ENCODE measurements around the gene CSMD2.
"Not testable (repeated sequence)": the region's sequence is repeated elsewhere in the genome, so short reads cannot be mapped to it uniquely, and the experiment has no call there.

Gene CSMD2

GRCh38 chr1:34052565-34052964 lies 112.5 kb downstream of the CSMD2 start:
- no peak for DNase-seq (ENCODE audit: low read depth)

GRCh38 chr1:34050709-34051485 lies 114.1 kb downstream of the CSMD2 start:
- DNase-seq (ENCODE audit: low read depth) = no peak

GRCh38 chr1:34049994-34050393 lies 115.0 kb downstream of the CSMD2 start:
- no peak for DNase-seq (ENCODE audit: low read depth)

GRCh38 chr1:34049477-34049876 lies 115.6 kb downstream of the CSMD2 start:
- DNase-seq (ENCODE audit: low read depth) = no peak

GRCh38 chr1:34037856-34038255 lies 127.2 kb downstream of the CSMD2 start:
- DNase-seq (ENCODE audit: low read depth) = no peak

- DNase-seq (ENCODE audit: low read depth) = no peak
Observed at GRCh38 chr1:34037109-34037508, 127.9 kb downstream of the CSMD2 start.

GRCh38 chr1:34034036-34034435 lies 131.0 kb downstream of the CSMD2 start:
- no peak for DNase-seq (ENCODE audit: low read depth)

GRCh38 chr1:34029954-34030353 lies 135.1 kb downstream of the CSMD2 start:
- no peak for DNase-seq (ENCODE audit: low read depth)

GRCh38 chr1:34029515-34029914 lies 135.5 kb downstream of the CSMD2 start:
- DNase-seq (ENCODE audit: low read depth) = no peak

GRCh38 chr1:34028381-34029055 lies 136.5 kb downstream of the CSMD2 start:
- no peak for DNase-seq (ENCODE audit: low read depth)

- DNase-seq (ENCODE audit: low read depth) = no peak
Observed at GRCh38 chr1:34025675-34026074, 139.4 kb downstream of the CSMD2 start.

- no peak for DNase-seq (ENCODE audit: low read depth)
Observed at GRCh38 chr1:34024485-34024884, 140.5 kb downstream of the CSMD2 start.

- DNase-seq (ENCODE audit: low read depth) = no peak
Observed at GRCh38 chr1:34019741-34020552, 145.1 kb downstream of the CSMD2 start.

GRCh38 chr1:34018285-34018684 lies 146.7 kb downstream of the CSMD2 start:
- no peak for DNase-seq (ENCODE audit: low read depth)

- DNase-seq (ENCODE audit: low read depth) = not testable (repeated sequence)
Observed at GRCh38 chr1:34016281-34016680, 148.7 kb downstream of the CSMD2 start.

- no peak for DNase-seq (ENCODE audit: low read depth)
Observed at GRCh38 chr1:34013958-34014737, 150.9 kb downstream of the CSMD2 start.

GRCh38 chr1:34013136-34013535 lies 151.9 kb downstream of the CSMD2 start:
- DNase-seq (ENCODE audit: low read depth) = no peak

- DNase-seq (ENCODE audit: low read depth) = no peak
Observed at GRCh38 chr1:34009340-34009985, 155.6 kb downstream of the CSMD2 start.

- no peak for DNase-seq (ENCODE audit: low read depth)
Observed at GRCh38 chr1:34007760-34008159, 157.3 kb downstream of the CSMD2 start.

- DNase-seq (ENCODE audit: low read depth) = no peak
Observed at GRCh38 chr1:34005309-34005708, 159.7 kb downstream of the CSMD2 start.

- no peak for DNase-seq (ENCODE audit: low read depth)
Observed at GRCh38 chr1:34002810-34003209, 162.2 kb downstream of the CSMD2 start.

Measured in activated T-cell treated with anti-CD3 and anti-CD28 coated beads for 1 hour (primary cell).